NCI-H1436 (cell line): ENCODE results near the gene PRR7.

Source experiments
- DNase-seq: peaks from one replicate; lab custom pipeline; 2025; lab: John Stamatoyannopoulos, UW

The PRR7 gene

DNA sequence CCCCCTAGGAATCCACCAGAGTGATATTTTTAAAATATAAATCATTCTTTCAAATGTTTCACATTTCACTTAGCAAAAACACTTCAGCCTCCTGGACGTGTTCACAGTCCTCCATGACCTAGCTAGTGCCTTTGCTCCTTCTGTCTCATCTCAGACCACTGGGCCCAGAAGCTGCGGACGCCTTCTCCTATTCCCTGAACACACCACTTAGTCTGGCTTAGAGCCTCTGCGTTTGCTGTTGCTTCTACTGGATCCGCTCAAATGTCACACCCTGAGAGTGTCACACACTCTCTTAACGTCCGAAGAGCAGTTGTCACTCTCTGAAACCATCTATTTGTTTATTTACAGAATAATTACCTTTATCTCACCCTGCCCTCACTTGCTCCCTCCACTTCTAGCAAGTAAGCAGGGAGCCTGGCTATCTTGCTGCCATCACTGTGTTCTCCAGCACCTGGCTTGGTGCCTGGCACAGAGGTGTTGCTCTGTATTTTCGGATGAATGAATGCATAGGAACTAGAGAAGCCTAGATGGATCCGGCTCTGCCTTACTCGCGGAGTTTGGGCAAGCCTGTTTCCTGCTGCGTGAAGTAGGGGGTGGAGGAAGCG lies 21.3 kb upstream of the PRR7 start:
- DNase-seq: no peak

DNA sequence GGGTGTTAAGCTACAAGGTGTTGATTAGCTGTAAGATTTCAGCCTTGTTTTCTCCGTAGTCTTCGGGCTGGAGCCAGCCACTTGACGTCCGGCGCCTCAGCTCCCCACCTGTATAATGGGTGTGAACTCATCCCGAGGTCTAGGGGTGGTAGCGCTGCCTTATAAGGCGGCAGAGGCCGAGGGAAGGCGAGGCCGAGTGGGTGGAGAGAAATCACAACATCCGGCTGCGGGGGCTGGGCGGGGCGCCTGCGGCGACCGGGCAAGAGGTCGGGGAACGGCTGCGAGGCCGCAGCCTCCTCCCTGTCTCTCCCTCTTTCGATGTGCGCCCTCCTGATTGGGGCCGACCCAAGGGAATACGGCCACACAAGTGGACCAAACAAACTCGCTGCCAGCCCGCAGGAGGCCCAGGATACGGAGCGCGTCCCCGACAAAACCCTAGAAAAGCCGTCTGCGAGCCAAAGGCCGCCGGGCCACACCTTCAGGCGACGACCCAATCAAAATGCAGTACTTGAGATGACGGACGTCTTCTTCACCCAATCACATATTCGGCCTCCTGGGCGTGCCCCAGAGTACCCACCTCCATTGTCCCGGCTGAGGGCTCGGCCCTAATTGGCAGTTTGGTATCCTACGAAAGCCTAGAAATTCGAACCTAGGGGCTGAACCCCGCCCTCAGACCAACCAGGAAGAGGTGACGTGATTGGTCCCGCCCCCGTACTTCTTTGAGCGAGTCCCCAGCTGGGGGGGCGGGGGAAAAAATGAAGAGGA lies 20.6 kb upstream of the PRR7 start:
- DNase-seq: peak; percentile 98

DNA sequence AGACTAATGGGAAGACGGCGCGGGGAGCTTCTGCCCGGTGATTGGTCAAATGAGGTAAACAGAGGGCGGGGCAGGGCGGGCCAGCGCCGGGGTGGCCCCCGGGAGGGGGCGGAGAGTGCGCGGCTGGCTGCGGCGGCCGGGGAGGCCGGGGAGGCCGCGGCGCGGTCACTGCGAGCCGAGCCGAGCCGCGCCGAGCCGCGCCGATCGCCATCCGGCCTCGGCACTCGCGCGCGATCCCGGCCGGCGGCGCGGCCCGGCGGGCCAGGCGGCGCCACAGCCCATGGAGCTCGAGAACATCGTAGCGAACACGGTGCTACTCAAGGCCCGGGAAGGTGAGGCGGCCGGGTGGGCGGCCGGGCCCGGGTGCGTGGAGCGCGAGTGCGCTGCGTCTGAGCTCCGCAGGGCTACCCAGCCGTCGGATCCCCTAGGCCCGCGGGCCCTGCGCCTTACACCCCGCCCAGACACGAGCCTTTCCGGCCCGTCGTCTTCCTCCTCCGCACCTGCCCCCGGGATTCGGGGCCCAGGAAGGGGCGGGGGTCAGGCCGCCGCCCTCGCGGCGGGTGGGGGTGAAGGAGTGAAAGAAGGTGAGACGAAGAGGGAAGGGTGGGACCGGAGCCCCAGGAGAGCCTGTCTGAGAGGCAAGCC lies 19.9 kb upstream of the PRR7 start, which contains the start of gene GRK6:
TSS of gene GRK6 (plus strand) at position 111 of the 645 bp plus-strand sequence. CDS start at position 281, 170 bp downstream.
- no peak for DNase-seq

DNA sequence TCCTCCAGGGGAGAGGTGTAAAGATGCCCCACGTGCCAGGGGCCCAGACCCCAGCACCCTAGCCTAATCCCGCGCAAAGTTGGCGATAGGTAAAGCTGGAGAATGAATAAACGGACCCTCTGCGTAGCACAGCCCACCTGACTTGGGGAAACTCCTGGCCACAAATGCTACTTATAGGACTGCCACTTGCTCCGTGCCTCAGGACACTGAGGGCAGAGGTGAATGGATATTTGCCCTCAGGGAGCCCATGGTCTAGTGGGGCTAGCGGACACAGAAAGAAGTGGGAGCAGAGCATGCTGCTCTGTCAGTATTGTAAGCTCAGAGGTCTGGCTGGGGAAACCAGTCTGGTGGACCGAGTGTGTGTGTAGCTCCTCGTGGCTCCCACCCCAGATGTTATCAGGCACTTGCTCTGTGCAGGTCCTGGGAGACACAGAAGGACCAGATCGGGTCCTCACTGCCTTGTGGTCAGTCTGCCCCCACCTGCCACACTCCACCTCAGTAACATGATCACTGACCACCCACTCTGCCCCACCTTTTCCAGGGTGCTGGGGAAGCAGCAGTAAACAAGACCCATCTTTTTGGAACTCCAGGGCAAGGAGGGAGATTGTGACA lies 19.3 kb upstream of the PRR7 start:
- DNase-seq: no peak

DNA sequence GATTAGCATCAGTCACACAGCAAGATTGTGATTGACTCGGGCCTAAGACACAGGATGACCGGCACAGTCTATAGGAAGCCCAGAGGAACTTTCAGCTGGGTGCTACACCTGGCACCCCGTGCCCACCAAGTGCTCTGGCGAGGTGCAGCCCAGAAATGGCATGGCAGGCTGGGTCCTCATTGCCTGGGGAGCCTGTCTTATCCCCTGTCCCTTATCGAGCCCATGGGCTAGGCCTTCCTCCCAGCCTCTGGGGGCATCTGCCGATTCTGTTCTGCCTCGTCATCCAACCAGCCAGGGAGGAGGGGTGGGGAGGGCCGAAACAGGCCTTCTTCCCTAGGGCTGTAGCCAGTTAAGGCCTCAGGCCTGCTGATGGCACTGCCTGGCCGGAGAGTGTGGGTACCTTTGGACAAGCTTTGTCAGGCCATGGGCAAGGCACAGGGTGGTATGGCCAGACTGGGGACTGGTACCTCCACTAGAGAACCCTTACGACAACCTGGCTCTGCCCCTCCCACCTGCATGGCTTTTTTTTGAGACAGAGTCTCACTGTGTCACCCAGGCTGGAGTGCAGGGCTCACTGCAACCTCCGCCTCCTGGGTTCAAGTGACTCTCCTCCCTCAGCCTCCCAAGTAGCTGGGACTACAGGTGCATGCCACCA lies 18.6 kb upstream of the PRR7 start:
- no peak for DNase-seq

DNA sequence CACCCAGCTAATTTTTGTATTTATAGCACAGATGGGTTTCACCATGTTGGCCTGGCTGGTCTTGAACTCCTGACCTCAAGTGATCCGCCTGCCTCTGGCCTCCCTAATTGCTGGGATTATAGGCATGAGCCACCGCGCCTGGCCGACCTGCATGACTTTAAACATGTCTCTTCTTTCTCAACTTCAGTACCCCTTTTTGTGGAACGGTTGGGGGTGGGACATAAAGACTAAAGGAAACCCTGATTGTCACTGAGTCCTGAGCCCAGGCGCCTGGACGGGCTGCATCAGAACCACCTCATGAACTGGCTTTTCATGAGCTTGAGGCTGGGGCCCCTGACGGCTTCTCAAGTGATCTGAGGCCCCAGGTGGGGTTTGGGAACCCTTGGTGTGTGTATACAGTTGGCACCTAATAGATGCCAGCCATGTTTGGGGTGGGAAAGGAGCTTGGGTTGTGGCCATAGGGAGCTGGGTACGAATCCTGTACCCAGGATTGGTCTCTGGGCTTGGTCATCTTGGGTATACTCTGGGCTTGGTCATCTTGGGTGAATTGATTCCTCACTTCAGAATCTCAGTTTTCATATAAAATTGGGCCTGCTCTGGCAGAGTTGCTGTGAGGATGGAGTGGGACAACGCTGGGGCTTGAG lies 17.9 kb upstream of the PRR7 start:
- DNase-seq: no peak

DNA sequence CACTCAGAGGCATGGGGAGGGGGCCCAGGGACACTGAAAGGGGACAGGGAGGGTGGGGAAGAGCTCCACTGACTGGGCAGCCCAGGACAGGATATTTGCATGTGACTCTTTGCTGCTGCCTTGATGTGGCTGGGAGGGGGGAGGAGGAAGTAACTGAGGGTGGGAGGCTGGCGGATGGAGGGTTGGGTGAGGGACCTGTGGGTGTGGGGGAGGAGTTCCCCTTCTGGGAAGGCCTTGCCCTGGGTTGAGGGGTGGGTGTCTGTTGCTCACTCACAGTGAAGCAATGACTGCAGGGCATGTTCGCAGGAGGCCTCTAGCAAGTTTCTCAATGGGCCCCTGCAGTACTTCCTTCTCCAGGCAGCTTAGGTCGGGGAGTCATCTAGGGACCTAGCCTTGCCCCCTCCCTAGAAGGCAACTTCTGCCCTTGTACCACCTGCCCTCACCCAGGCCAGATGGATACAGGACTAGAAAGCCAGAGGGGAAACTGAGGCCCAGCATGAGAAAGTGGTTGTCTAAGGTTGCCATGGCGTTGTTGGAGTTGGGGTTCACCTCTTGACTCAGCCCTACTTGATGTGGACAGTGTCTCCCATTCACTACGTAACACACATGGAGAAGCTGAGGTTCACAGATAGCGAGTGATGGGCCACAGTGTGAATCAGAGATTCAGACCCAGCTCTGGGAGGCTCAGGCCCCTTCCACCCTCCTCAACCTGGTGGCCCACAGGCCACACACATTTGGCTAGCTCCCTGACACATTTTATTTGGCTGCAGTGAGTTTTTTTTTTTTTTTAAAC lies 17.2 kb upstream of the PRR7 start:
- no peak for DNase-seq

DNA sequence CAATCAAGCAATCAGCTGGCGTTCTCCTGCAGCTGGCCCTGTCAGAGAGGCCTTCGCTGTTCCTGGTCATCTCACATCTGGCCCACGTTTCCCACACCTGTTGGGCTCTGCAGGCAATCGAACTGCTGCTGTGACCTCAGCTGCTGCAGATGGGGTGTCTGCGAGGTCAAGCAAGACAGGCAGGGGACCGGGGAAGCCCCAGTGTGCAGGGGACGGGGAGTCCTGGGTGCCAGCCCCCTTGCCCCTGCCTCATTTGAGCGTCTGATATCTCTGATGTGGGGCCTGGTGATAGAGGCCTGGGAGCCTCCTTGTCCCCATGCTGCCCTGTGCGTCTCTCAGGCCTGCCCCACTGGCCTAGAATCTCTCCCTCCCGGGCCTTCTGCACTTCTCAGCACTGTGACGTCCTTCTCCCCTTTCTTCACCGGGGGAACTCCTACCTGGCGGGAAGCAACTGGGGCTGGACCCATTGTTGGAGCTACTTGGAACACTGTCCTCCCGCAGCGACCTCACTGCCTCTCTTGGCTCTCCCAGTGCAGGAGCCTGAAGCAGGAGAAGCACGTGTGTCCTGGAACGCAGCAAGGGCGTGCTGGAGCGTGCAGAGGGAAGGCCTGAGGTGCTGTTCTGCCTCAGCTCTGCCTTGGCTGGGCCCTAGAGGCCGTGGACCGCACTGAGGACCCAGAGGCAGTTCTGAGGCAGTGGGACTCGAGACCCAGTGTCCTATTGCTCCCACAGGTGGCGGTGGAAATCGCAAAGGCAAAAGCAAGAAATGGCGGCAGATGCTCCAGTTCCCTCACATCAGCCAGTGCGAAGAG lies 16.3 kb upstream of the PRR7 start:
- no peak for DNase-seq

DNA sequence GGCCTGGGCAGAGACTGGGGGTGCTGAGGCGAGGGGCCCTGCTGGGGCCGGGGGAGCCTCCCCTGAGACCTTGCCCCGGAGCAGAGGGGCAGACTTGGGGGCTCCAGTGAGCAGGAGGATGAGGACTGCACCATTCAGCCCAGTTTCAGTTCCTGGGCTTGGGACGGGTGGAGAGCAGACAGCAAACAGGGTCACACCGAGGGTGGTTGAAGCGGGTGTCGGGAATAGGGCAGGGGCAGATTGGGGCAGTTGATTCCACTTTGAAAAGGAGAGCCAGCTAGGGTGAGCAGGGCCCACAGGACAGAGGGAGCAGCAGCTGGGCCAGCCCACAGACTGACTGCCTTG lies 15.7 kb upstream of the PRR7 start:
- DNase-seq: no peak

DNA sequence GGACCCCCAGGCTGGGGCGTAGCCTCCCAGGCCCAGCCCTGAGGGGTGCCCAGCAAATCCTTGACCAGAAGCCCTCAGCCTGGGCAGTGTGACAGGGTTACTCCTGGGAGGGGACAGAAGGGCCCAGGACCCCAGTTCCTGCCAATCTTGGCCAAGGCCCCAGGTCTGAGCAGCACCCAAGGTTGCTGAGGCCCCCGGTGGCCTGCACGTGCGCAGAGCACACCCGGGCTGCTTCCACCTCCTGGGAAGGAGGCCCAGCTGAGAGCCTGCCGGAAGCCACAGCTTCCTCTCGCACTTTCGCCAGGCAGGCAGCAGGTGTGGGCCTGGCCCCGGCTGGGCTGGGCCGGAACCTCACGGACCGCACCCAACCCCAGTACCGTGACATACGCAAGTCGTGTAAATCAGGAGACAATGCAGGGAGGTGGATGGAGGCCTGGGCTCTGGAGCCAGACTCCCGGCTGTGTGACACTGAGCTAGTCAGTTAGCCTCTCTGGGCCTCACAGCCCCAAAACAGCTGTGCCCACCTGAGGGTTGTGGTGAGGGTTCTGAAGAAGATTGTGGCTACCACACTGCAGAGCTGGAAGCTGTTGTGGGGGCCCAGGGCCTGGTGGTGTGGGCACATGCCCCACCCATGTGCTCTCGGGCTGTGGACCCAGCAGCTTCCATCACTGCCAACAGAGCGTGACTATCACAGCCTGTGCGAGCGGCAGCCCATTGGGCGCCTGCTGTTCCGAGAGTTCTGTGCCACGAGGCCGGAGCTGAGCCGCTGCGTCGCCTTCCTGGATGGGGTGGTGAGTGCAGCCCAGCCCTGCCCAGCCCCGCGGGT lies 15.1 kb upstream of the PRR7 start:
- DNase-seq: no peak

DNA sequence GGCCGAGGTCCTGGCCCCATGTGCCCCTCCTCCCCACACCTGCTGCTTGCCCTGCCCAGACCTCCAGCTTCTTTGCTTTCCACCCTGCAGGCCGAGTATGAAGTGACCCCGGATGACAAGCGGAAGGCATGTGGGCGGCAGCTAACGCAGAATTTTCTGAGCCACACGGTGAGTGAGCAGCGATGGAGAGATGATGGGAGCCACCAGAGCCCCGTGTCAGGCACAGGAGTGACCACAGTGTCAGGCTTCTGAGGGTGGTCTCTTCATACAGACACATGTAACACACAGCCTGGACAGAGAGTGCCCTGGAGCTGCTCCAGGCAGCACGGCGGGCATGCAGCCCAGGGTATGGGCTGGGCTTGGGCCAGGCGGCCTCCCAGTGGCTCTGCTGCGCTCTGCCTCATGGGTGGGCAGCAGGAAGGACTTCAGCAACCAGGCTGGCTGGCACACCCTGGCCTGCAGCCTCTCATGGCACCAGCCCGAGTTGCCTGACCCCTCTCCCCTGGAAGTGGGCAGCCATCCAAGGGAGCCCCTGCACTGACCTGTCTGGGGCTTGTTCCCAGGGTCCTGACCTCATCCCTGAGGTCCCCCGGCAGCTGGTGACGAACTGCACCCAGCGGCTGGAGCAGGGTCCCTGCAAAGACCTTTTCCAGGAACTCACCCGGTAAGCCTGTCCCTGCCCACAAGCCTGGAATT lies 14.3 kb upstream of the PRR7 start:
- no peak for DNase-seq

DNA sequence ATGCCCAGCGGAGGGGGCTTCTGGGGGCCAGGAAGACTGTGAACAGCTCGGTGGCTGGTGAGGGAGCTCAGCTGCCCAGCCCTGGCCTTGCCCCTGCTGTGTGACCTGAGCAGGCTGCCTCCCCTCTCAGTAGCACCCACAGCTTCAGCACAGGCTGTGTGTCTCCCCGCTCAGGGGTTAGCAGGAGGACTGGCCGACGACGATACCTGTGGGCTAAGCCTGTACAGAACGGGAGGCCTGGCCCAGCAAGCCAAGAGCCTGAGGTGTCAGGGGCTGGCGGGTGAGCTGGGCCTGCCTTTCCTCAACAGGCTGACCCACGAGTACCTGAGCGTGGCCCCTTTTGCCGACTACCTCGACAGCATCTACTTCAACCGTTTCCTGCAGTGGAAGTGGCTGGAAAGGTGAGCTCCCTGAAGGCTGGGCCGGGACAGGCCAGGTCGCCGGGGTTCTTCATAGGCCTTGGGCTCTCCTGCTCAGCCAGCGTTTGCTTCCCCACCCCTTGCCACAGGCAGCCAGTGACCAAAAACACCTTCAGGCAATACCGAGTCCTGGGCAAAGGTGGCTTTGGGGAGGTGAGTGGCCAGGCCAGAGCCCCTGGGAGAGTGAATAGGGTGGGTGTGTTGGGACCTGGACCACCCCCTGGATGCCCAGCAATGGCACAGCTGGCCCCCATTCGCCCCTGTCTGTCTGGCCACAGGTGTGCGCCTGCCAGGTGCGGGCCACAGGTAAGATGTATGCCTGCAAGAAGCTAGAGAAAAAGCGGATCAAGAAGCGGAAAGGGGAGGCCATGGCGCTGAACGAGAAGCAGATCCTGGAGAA lies 13.6 kb upstream of the PRR7 start:
- DNase-seq: no peak

DNA sequence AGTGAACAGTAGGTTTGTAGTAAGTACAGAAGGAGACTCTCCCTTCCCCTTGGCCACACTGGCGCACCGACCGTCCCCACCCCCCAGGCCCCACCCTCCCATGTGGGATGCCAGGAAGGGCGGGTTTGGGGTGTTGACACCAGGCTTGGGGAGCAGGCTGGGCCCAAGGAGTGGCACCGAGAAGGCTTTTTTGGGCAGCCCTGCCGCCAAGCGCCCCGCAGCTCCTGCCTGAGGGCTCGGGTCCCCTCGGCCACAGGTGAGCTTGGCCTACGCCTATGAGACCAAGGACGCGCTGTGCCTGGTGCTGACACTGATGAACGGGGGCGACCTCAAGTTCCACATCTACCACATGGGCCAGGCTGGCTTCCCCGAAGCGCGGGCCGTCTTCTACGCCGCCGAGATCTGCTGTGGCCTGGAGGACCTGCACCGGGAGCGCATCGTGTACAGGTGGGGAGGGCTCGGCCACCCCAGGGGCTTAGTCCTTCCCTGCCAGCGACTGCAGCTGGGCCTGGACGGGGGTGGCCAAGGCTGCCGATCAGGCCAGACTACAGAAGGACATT lies 12.9 kb upstream of the PRR7 start:
- no peak for DNase-seq

DNA sequence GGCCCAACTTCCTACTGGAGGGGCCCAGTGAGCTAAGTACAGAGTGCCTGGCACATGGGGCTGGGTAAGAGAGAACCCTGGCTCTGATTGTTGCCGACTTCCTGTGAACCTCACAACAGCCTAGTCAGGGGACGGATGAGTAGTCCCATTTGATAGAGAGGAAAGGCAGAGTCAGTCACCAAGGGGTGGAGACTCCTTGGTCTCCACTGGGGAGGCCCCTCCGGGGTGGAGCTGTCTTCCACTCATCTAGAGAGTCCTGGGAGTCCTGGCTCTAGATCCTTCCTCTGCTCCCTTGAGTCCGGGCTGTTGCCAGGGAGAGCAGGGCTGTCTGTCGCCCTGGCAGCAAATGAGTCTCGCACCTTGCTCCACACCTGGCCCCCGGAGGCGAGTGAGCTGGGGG lies 12.2 kb upstream of the PRR7 start:
- DNase-seq: no peak

DNA sequence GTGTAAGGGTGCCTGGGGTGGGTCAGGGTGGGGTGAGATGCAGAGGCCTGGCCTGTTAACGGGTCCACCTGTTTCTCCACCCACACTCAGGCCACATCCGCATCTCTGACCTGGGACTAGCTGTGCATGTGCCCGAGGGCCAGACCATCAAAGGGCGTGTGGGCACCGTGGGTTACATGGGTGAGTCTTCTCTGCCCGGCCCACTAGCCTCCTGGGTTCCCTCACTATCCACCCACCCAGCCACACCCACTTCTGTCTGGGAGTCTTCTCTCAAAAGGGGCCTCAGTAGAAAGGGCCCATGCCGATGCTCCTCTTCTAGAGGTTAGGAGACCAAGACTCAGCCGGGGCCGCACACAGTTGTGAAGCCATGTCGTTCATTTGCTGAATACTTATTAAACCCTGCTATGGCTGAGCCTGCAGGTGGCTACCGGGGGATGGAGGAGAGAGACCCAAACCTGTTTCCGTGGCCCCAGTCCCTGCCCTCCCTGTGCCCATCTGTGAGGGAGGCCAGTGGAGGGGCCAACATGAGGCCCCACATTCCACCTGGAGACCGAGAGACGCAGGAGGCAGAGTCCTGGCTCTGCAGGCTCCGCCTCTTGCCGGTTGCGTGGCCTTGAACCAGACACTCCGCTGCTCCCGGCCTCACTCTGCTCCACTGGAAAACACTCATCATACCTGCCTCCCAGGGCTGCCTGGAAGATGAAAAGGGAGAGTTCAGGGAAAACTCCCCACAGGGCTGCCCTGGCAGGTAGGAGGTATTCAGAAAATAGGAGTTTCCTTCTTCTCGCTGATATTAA lies 11.5 kb upstream of the PRR7 start:
- no peak for DNase-seq

DNA sequence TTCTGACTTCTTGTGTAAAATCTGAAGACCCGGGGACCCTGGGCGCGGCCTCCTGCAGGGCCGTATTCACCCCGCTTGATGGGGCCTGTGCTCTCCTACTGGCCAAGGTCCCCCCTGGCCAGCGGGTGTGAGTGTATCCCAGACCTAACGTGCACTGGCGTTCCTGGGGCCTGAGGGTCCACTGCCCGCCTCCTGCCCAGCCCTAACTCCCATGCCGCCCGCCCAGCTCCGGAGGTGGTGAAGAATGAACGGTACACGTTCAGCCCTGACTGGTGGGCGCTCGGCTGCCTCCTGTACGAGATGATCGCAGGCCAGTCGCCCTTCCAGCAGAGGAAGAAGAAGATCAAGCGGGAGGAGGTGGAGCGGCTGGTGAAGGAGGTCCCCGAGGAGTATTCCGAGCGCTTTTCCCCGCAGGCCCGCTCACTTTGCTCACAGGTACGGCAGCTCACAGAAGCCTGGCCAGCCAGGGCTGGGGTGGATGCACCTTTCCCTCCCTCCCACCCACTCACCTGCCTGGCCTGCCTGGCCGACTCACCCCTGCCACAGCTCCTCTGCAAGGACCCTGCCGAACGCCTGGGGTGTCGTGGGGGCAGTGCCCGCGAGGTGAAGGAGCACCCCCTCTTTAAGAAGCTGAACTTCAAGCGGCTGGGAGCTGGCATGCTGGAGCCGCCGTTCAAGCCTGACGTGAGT lies 10.6 kb upstream of the PRR7 start:
- DNase-seq: no peak
